Jurkat, Clone E6-1 (cell line): ENCODE measurements around the gene MYL5.
"Not testable (repeated sequence)": the region's sequence is repeated elsewhere in the genome, so short reads cannot be mapped to it uniquely, and the experiment has no call there.

Source experiments
- DNase-seq: peaks from one replicate; pipeline ENCODE4 v3.0.0-alpha.2; 2011; ENCODE audit warnings: low read depth, low spot score
- H3K4me3 ChIP-seq: 2 replicates; pipeline ENCODE4 v1.5.1; 2011; ENCODE audit warnings: mild to moderate bottlenecking, low read length, control low read depth, moderate library complexity

MYL5 gene

DNA sequence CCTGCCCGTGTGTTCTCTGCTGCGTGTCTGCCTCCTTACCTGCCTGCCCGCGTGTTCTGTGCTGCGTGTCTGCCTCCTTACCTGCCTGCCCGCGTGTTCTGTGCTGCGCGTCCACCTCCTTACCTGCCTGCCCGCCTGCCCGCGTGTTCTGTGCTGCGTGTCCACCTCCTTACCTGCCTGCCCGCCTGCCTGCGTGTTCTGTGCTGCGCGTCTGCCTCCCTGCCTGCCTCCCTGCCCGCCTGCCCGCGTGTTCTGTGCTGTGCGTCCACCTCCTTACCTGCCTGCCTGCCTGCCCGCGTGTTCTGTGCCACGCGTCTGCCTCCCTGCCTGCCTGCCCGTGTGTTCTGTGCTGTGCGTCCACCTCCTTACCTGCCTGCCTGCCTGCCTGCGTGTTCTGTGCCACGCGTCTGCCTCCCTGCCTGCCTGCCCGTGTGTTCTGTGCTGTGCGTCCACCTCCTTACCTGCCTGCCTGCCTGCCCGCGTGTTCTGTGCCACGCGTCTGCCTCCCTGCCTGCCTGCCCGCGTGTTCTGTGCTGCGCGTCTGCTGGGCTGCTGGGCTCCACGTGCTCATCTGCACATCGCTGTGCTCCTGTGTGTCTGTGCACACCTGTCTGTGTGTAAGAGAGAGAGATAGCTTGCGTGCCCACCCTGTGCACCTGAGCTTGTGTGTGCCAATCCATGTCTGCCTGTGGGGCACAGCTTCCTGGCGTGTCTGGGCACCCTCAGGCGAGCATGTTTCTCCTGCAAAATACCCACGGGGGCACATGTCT lies 39.1 kb upstream of the MYL5 start:
- H3K4me3 ChIP-seq, DNase-seq: not testable (repeated sequence)

DNA sequence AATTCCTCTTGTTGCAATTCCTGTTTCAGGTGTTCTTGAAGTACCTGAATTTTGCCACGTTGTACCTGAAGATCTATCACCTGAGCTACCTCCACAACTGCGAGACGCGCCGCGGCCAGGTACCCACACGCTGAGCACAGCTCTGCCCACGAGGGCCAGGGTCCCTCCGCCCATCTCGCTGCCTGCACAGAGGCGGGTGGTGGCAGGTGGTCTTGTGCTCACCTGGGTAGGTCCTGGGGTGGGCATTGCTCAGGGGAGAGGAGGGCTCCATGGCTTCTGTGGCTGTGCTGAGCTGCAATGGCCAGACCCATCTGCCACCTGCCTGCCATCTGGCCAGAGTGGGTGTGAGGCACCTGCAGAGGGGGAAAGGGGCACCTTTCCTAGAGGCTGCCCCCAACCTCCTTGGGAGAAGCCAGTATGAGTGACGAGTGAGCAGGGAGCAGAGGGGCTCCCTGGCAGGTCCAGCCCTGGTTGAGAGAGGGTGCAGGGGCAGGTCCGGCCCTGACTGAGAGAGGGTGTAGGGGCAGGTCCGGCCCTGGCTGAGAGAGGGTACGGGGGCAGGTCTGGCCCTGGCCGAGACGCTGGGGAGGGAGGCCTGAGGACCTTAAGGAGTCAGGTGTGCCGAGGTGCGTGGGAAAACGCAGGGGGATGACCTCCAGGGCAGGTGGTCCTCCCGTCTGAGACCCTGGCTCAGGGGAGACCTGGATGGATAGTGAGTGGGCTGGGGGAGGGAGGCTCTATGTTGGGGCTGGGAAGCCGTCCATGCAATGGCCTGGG lies 38.3 kb upstream of the MYL5 start:
- no peak overlapping the region for H3K4me3 ChIP-seq
- DNase-seq = no peak

DNA sequence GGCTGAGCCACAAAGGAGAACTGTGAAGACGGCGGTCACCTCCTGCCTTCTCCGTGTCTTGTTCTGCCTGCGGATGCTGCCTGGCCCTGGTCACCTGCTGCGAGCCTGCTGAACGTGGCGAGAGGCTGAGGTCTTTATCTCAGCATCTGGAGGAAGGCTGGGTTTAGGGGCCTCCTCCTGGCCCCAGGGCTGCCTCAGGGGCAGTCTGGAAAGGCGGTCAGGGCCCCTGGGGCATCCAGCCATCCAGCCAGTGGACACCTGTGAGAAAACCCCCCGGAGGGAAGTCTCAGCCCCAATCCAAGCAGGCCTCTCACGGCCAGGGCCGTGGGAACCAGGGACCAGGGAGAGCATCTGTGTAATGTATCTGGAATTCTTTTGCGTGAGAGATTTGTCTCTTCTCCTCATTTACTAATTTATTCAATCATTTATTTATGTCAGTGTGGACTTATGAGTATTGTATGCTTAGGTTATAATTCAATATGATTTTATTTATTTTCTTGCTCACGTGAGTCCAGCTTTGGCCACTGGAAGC lies 37.6 kb upstream of the MYL5 start:
- DNase-seq = no peak
- no peak overlapping the region for H3K4me3 ChIP-seq

DNA sequence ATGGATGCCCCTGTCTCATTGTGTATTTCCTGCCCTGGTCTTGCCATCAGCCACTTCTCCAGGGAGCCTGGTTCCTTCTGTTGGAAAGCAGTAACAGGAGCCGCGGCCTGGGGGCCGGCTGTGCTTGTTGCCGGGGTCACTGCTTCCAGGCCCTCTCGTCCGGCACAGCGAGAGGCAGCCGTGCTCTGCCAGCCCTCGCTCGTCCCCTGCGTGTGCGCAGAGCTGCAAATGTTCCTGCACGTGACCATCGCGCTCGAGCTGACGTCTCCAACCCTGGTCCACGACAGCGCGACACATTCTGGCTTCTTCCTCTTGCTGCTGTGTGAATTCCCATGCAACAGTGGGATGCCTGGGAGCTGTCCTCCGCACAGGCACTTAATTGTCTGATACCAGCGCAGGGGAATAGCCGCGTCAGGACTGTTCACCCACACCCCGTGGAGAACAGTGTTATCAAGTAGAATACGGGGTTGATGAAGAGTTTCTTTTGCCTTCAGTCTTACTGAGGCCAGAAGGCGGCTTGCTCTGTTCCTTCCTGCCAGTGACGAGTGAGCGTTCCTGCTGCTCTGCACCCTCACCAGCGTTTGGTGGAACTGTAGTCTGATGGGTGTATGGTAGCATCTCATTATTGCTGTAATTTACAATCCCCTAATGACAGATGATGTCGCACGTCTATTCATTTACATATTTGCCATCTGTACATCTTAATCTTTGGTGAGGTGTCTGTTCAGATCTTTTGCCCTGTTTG lies 36.6 kb upstream of the MYL5 start:
- no peak overlapping the region for H3K4me3 ChIP-seq
- DNase-seq = no peak

DNA sequence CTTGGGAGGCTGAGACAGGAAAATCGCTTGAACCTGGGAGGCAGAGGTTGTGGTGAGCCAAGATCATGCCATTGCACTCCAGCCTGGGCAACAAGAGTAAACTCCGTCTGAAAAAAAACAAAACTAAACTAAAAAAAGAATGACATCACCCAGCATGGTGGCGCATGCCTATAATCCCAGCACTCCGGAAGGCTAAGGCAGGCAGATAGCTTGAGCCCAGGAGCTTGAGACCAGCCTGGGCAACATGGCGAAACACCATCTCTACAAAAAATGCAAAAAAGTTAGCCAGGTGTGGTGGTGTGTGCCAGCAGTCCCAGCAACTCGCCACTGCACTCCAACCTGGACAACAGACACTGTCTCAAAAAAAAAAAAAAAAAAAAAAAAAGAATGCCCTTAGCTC lies 32.0 kb upstream of the MYL5 start:
- not testable (repeated sequence) for DNase-seq, H3K4me3 ChIP-seq

DNA sequence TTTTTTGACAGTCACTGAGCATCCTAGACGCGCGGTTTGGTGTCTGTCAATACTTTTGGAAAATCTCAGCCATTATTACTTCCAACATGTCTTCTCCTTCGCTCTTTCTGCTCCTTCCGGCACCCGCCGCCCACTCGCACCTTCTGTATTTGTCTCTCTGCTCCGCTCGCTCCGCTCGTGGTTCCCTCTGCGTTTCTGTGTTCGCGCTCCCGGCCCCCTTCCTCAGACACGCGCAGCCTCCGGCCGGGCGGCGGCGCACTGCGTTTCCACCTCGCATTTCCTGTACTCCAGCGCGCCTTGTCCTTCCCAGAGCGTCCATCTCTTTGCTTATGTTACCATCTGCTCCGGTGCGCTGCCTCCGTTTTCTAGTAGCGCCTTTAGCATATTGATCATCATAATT lies 27.9 kb upstream of the MYL5 start:
- no peak for DNase-seq
- no peak overlapping the region for H3K4me3 ChIP-seq

DNA sequence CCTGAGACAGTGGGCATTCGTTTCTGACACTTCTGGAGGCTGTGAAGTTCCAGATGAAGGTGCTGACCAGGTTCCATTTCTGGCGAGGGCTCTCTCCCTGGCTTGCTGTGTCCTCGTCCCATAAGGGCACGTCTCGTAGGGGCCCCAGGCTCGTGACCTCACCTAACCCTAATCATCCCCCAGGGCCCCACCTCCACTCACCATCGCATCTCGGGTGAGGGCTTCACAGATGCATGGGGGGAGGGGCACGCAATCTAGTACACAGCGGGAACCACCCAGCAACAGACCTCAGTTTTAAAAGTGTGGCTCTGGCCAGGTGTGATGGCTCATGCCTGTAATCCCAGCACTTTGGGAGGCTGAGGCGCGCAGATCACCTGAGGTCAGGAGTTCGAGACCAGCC lies 26.9 kb upstream of the MYL5 start:
- H3K4me3 ChIP-seq = no peak overlapping the region
- no peak for DNase-seq

DNA sequence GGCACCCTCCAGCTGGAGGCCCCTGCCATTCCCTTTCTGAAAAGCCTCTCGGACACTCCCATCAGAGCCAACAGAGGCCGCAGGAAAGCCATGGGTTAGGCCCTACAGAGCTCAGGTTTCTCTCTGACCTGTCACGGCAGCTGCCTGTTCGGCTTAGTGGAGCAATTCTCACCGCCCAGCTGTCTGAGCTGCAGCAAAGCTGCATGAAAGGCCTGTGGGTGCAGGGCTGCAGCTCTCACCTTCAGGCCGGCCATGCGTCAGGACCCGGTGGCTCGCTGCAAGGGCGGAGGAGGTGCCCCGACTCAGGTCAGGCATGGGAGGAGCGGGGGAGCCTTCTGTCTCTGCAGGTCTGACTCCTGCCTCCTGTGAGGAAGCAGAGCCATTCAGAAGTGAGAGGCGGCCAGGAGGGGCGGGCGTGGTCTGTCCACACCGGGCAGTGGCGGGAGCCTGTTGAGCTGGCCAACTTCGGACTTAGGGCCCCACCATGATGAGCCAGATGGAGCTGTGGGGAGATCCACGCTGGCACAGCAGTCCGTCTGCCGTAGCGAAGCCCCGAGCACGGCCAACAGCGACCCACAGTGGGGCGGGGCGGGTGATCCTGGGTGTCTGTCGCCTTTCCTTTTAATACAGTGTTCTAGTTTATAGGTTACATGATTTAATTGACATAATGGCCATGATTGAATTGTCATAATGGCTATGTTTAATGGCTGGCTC lies 25.6 kb upstream of the MYL5 start:
- DNase-seq = no peak
- H3K4me3 ChIP-seq = no peak overlapping the region

DNA sequence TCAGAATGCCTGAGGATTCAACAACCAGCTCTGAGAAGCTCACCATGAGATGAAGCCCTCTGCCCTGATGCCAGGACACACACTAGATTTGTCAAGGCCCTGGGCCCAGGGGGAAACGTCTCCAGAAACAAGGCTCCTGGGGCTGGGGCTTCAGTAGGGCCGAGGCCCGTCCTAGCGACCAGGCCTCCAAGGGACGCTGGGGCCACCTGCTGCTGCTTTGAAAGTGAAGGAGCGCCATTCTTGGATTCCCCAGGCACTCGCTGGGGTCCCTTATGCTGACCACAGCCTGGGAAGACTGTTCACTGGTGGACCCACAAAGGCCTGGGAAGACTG lies 25.1 kb upstream of the MYL5 start:
- no peak overlapping the region for H3K4me3 ChIP-seq
- DNase-seq = no peak

DNA sequence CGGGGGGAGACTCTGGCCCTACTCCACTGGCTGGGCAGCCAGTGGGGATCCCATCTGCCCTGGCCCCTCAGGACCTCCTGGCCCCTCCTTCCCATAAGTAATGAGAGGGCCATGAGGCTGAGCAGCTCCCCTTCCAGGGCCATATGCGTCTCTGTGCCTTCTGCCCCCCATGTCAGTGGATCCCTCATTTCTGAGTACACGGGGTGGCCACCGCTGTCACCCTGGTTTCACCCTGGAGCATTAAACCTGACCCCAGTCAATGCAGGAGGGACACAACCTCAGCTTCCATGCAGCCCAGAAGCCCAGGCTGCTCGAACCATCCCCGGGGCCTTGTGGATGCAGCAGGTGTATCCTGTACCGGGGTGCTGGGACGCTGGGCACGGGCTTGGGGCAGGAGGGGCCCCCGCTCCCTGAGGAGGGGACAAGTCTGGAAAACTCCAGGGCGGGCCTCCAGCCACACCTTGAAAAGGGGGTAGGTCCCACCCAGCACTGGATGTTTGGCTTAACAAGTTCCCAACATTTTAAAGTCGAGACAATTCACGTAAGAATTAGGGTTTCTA lies 24.5 kb upstream of the MYL5 start:
- no peak for DNase-seq
- no peak overlapping the region for H3K4me3 ChIP-seq

DNA sequence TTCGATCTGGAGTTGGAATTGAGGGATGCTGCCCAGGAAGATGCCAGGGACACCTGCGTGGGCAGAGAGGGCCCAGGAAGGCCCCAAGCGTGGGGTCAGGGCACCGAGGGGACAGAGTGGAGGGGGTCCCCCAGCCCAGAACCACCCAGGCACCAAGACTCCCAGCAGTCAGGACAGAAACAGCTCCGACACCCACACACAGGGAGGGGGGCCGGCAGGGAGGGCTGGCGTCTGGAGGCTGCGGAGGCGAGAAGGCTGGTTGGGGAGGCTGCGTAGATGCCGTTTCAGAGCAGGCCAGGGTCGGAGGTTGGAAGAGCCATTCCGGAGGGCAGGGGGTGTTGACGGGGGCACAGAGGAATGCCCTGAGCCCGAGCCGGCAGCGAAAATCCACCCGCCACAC lies 23.9 kb upstream of the MYL5 start:
- DNase-seq = no peak
- H3K4me3 ChIP-seq = no peak overlapping the region

DNA sequence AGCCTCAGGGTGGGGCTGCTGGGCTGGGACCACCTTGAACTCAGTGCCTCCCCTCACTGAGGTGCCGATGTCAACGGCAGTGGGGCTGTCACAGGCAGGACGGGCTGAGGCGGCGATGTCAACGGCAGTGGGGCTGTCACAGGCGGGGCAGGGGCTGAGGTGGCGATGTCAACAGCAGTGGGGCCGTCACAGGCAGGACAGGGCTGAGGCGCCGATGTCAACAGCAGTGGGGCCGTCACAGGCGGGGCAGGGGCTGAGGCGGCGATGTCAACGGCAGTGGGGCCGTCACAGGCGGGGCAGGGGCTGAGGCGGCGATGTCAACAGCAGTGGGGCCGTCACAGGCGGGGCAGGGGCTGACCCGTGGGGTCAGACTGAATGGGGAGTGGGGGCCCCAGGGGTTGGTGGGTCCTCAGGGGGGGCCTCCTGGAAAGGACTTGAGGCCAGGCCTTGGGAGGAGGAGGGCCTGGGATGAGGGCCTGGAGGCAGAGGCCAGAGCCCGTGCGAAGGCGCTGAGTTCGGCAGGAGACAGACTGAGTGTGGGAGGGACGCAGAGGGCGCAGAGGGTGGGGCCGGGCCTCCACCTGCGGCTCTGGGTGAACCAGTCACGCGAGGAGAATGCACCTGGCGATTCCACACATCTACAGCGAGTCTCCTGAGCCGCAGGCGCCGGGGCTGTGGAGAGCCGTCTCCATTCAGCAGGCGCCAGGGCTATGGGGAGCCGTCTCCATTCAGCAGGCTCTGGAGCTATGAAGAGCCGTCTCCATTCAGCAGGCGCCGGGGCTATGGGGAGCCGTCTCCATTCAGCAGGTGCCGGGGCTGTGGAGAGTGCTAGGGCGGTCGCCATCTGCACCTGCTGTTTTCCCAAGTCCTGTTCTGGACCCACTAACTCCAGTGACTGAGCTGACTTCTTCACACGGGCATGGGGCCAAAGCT lies 23.1 kb upstream of the MYL5 start:
- no peak overlapping the region for H3K4me3 ChIP-seq
- DNase-seq = no peak

DNA sequence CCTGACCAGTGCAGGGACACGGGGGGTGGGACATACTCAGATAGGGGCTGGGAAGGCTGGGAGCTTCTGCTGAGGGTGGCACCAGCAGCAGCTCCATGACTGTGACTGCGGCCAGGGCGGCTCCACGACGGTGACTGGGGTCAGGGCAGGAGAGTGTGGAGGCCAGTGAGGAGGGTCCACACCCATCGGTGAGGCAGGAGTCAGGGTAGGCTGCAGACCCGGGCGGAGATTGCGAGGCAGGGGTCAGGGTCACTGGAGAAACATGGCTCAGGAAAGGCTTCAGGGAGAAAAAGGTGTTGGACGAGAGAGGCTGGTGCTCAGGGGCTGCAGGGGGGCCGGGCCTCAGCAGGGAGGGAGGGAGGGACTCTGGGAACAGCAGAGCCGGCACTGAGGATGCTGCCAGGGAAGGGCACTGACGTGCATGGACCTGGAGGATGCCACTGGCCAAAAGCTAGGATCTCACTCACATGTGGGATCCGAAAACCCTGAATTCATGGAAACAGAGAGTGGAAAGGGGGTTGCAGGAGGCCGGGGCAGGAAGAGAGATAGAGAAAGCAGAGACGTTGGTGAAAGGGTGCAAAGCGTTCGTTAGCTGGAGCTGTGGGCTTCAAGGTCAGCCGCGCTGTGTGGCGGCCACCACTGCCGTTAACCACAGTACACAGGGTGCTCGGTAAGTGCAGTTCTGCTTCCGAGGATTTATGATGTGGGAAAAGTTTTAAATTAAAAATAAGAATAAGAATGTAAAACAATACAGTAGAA lies 22.3 kb upstream of the MYL5 start:
- no peak overlapping the region for H3K4me3 ChIP-seq
- no peak for DNase-seq

DNA sequence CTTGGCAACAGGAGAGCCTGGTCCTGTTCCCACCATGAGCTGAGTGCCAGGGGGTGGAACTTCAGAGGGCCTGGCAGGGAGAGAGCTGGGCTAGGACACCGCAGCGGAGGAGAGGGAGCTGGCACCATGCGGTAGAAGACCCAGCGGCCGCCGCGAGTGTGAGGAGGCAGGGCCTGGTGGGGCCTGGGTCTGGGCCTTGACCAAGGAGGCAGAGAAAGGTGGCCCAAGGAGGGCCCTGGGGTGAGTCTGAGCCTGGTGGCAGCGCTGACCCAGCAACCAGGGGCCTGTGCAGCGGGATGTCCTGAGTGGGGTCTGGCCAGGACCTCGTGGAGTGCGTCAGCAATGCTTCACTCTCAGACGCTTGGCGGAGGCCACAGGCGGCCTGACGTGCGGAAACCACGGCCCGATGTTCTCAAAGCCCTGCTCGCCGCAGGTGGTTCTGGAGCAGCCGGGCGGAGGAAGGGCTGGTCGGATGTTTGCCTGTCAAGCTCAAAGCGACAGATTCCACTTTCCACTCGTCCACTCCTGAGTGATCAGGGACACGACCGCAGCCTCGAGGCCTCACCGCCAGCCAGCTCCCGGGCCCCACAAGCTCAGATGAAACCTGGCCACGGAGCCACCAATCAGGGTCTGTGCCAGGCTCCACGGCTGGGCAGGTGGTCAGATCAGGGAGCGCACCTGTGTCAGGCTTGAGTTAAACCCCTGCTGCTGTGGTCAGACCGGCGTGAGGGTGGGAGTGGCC lies 21.1 kb upstream of the MYL5 start:
- H3K4me3 ChIP-seq = no peak overlapping the region
- no peak for DNase-seq

DNA sequence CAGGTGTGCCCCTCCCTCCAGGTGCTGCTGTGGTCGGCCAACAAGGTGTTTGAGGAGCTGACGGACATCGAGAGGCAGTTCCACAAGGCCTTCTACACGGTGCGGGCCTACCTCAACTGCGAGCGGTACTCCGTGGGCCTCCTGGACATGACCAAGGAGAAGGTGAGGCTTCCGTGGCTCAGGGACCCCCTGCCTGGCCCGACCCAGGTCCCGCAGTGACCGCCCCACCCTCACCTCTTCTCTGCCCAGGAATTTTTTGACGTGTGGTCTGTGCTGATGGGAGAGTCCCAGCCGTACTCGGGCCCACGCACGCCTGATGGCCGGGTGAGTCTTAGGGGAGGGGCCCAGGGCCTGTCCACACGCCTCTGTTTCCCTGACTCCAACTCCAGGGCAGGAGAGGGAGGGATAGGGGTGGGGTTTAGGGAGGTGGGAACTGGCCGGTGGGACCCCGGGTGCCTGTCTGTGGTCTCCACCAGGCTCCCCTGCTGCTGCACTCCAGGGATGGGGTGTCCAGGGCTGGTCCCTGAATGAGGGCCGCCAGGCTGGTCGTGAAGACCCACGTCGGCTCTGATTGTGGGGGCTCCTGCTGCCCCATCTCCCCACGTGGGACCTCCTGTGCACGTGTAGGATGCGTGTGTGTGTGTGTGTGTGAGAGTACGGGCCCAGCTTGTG lies 20.4 kb upstream of the MYL5 start:
- no peak for DNase-seq

DNA sequence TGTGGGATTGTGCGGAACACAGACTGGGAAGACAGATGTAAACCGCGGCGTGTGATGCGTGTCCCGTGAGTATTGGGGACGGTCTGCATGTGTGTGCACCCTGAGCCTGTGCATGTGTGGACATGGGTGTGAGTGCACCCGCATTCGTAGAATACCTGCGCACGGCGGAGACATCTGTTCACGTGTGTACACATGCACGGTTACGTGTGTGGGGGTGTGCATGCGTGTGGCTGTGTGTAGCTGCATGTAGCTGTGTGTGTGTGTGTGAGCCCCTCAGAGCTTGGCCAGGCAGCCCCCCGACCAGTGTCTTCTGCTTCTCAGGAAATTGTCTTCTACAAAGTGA lies 19.9 kb upstream of the MYL5 start:
- no peak for DNase-seq
- no peak overlapping the region for H3K4me3 ChIP-seq

More for the DNA sequence above, 20.4 kb upstream of the MYL5 start:
- no peak overlapping the region for H3K4me3 ChIP-seq
